ENCODE results near the gene ORMDL3. TPM values are rescaled to one million over a fixed set of nuclear protein-coding genes. Genes with fewer than 3 reads are reported as not detected.

ORMDL3 gene
- total RNA-seq, 1 experiment from 2014 or later: 55.1 TPM

- ChIA-PET POLR2A (interaction anchor here (0.6 kb wide), 1 partner anchor 18 kb away, joined by 4 read pairs; no protein-coding TSS in a partner anchor), CTCF (no interaction called here)
- Histone ChIP-seq H3K9me3 (ENCODE audit: control insufficient read depth, insufficient read depth, low read depth, low read length) (no peaks in the 10 kb centered on the region), H3K4me3 (ENCODE audit: low read depth in 2 of 2, low read length in 2 of 2) (no peak overlapping the region), H3K27ac (ENCODE audit: low read length) (no peak overlapping the region), H3K4me1 (ENCODE audit: control insufficient read depth, insufficient read depth, low read length) (no peaks in the 10 kb centered on the region), H3K27me3 (ENCODE audit: control insufficient read depth, insufficient read depth, low read length) (peaks cover 3% of the 10 kb centered on the region; the same call in 1 of the 2 replicates), H3K36me3 (ENCODE audit: control insufficient read depth, insufficient read depth, low read length) (no peaks in the 10 kb centered on the region)
- no peak for ATAC-seq
- no peak for DNase-seq (ENCODE audit: low read depth, low spot score)
- intact Hi-C loops (cut with micrococcal nuclease; ENCODE audit: unreplicated experiment): loop anchor here (10.0 kb wide), 1 partner anchor 97 kb away; no protein-coding TSS in a partner anchor
- in situ Hi-C loops (cut with HindIII; ENCODE audit: low pct_unique_long_range_greater_than_20kb, low sequenced_read_pairs): no loop called here
- TF ChIP-seq REST (IDR thresholded peaks at IDR 0.05; ENCODE audit: insufficient read depth in 1 of 2, low read depth in 2 of 2, low read length in 1 of 2) (no peak), TCF7L2 (IDR thresholded peaks at IDR 0.05; ENCODE audit: low read depth, low read length) (no peak), POLR2AphosphoS5 (IDR thresholded peaks at IDR 0.05; ENCODE audit: low read depth, low read length) (no peak), CTCF (IDR thresholded peaks at IDR 0.05) (no peak), SIN3A (IDR thresholded peaks at IDR 0.05; ENCODE audit: borderline replicate concordance, insufficient read depth, low read depth, low read length) (no peak)
- BruUV-seq (replicated peaks): no TSS peak
These were observed 44.9 kb upstream of the ORMDL3 start for GRCh38 chr17:39972271-39972670.

- TF ChIP-seq REST (IDR thresholded peaks at IDR 0.05; ENCODE audit: insufficient read depth in 1 of 2, low read depth in 2 of 2, low read length in 1 of 2) (no peak), CTCF (IDR thresholded peaks at IDR 0.05) (no peak), SIN3A (IDR thresholded peaks at IDR 0.05; ENCODE audit: borderline replicate concordance, insufficient read depth, low read depth, low read length) (no peak), TCF7L2 (IDR thresholded peaks at IDR 0.05; ENCODE audit: low read depth, low read length) (no peak), POLR2AphosphoS5 (IDR thresholded peaks at IDR 0.05; ENCODE audit: low read depth, low read length) (no peak)
- no TSS peak for BruUV-seq (replicated peaks)
- H3K4me3 ChIP-seq (ENCODE audit: low read depth in 2 of 2, low read length in 2 of 2): no peak overlapping the region
- intact Hi-C loops (cut with micrococcal nuclease; ENCODE audit: unreplicated experiment) (loop anchor here (10.0 kb wide), 1 partner anchor 96 kb away; no protein-coding TSS in a partner anchor), in situ Hi-C loops (cut with HindIII; ENCODE audit: low pct_unique_long_range_greater_than_20kb, low sequenced_read_pairs) (no loop called here)
- ATAC-seq: no peak; the same call in 1 of the 2 replicates
- no peaks in the 10 kb centered on the region for H3K36me3 ChIP-seq (ENCODE audit: control insufficient read depth, insufficient read depth, low read length)
- no peaks in the 10 kb centered on the region for H3K9me3 ChIP-seq (ENCODE audit: control insufficient read depth, insufficient read depth, low read depth, low read length)
- no peaks in the 10 kb centered on the region for H3K4me1 ChIP-seq (ENCODE audit: control insufficient read depth, insufficient read depth, low read length)
- CTCF ChIA-PET: no interaction called here
- no peak for DNase-seq (ENCODE audit: low read depth, low spot score)
- peaks cover 3% of the 10 kb centered on the region; the same call in 1 of the 2 replicates for H3K27me3 ChIP-seq (ENCODE audit: control insufficient read depth, insufficient read depth, low read length)
- POLR2A ChIA-PET: no interaction called here
- H3K27ac ChIP-seq (ENCODE audit: low read length): no peak overlapping the region
These were observed 43.7 kb upstream of the ORMDL3 start for GRCh38 chr17:39971076-39971603.
